Caki2 (cell line): ENCODE data around the gene RAB3GAP1. TPM values are rescaled to one million over a fixed set of nuclear protein-coding genes. Genes with fewer than 3 reads are reported as not detected.
"Not testable (repeated sequence)": the region's sequence is repeated elsewhere in the genome, so short reads cannot be mapped to it uniquely, and the experiment has no call there.

Source experiments
- DNase-seq: peaks from one replicate; pipeline ENCODE4 v3.0.0-alpha.2; 2015; ENCODE audit warnings: low read depth
- in situ Hi-C: cut with HindIII; loops from 2 replicates; pipeline ENCODE4 v1.10.0; 2016; ENCODE audit warnings: low sequenced_read_pairs, low pct_unique_long_range_greater_than_20kb, mixed read lengths
- total RNA-seq: library from RNA; depleted of rRNA; stranded (reverse); fragments of >200 nt; shearing (Covaris generic); gene quantifications from 2 replicates; pipeline ENCODE4 v1.2.3, GENCODE V29; 2014; ENCODE audit warnings: low replicate concordance; rRNA removed

RAB3GAP1 gene
- 14.0 and 18.4 TPM in 2 replicates for total RNA-seq

DNA sequence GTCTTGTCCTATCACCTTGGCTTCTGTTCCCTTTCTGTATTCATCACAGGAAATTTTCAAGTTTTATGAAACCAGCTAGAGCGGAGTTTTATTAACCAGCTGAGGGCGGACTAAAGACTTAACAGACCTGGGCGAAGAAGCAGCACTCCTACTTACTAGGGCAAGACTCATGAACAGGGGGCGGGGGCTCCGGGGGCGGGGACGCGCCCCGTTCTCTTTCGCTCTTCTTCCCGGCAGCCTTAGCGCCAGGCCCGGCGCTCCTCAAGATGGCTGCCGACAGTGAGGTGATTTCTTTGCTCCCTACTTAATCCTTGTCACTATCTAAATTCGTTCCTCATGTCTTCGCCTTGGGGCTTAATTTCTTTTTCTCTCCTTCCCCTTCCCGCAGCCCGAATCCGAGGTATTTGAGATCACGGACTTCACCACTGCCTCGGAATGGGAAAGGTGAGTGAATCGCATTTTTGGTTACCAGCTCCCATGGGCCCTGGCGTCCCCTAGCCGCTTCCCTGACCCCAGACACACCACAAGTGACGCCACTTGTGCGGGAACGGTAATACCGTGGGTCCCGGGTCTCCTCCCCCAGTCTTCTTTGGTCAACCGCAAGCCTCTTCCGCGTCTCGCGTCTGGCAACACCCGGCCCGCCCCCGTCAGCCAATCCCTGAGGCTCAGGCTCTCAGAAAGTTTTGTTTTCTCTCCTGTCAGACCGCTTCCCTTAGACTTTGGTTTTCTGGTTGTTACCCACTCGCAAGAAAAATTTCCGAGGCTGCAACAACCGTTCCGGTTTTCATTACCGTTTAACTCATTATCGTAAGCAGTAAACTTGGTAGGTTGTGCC lies at the start of gene RAB3GAP1:
TSS of gene RAB3GAP1 (plus strand) at position 251 of the 835 bp plus-strand sequence. CDS start at position 267, 16 bp downstream.
- in situ Hi-C loops, result no loop called here
- peak; percentile 66 for DNase-seq

DNA sequence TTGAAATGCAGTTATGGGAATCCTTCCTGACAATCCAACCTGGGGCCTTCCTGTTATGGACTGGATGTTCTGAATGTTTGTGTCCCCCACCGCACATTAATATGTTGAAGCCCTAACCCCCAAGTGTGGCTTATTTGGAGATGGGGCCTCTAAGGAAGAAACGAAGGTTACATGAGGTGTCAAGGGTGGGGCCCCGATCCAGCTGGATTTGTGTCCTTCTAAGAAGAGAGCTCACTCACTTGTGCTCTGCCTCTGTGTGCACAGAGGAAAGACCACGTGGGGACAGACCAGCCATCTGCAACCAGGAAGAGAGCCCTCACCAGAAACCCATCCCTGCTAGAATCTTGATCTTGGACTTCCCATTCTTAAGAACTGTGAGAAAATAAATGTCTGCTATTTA lies 49.3 kb upstream of the RAB3GAP1 start:
- in situ Hi-C loops, result no loop called here
- DNase-seq, result no peak

DNA sequence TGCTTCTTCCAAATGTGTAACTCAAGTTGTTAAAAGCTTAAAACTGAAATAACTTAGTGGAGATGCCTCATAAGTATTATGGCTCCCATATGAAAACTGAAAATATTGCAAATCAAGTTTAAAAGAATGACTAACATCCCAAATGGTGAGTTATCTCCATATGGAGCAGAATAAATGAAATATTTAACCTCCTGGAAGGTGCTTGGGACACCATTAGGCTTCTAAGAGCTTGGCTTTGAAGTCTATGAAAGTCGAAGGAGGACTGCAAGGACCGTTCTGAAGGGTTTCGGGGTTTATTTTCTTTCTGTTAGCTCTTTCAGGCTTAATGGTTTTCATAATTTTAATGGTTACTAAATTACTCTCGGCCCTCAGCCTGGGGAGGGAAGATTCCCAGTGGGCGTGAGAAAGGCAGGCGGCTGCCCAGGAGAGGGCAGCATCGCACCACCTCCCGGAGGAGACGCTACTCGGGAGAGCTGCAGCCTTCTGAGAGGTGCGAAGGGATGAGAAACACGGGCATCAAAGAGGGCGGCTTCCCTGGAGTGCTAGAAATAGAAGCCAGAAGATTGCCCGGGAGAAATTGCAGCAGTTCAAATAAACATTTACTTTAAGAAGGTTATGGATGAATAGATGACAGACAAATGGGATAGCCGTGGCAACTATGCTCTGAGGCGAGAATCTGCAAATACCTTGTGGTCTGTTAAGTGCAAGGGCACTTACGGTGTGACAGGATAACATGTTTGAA lies 47.9 kb upstream of the RAB3GAP1 start:
- in situ Hi-C loops, result no loop called here
- DNase-seq, result peak; percentile 58

DNA sequence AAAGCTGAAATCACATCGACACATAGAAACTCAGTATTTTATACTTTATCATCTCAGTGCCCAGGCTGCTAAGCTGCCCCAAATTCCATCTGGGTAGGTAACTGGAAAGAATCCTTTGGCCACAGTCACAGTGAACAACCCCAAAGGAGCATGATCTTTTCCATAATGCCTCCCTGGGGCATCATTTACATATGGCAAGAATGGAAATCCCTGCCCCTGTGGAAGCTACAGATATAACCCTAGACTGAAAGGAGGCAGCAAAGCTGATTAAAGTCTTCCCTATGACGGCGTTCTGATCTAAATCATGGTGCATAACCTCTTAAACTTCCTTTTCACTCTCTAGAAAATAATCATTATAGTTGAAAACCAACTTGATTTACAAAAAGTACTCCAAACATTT lies 46.3 kb upstream of the RAB3GAP1 start:
- in situ Hi-C loops, result no loop called here
- DNase-seq, result no peak

DNA sequence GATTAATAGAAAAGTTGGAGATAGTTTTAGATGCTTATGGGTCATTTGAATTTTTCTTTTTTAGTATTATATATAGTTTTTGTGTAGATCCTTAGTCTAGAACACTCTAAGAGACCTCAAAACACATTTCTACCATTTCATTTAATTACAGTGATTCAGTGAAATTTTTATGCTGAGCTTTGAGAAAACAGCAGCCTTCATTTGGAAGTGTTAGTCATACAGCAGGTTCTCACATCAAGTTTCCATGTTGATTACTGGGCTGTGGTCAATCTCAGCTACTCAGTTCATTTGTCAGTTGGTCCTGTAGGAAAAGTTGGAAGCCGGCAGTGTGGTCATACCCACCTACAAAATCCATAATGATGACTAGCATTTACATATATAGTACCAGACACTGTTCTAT lies 42.8 kb upstream of the RAB3GAP1 start:
- no peak for DNase-seq
- in situ Hi-C loops, result no loop called here

DNA sequence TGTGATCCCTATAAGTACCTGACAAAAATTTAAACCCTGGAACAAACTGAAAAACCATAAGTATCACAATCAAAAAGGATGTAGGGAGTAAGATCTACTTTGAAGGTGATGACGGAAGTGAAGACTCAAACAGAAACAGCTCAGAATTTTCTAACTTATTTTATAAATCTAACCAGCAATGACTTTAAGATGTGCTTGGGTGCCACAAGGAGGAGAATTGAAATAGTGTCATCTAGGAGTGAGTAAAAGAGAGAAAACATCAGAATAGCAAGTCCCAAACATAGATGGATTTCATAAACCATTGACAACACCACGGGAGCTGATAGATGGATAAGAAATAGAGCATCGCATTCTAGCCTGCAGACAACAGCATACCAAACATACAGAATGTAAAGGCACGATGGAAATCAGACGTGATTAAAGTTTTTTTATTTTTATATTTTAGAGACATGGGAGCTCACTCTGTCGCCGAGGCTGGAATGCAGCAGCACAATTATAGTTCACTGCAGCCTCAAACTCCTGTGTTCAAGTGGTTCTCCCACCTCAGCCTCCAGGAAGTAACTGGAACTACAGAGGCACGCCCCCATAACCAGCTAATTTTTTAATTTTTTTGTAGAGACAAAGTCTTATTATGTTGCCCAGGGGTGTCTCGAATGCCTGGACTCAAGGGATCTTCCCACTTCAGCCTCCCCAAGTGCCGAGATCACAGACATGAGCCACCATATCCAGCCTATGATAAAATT lies 41.7 kb upstream of the RAB3GAP1 start:
- DNase-seq, result no peak
- in situ Hi-C loops, result no loop called here

DNA sequence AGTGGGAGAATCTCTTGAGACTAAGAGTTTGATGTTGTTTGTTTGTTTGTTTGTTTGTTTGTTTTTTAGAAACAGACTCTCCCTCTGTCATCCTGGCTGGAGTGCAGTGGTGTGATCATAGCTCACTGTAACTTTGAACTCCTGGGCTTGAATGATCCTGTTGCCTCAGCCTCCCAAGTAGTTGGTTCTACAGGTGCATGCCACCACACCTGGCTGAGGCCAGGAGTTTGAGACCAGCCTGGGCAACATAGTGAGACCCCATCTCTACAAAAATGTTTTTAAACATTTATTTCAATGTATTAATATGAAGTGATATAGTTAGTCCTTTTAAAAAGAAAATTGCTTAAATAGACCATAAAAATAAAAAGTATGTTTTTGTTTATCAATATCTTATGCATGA lies 40.5 kb upstream of the RAB3GAP1 start:
- no peak for DNase-seq
- in situ Hi-C loops, result no loop called here

DNA sequence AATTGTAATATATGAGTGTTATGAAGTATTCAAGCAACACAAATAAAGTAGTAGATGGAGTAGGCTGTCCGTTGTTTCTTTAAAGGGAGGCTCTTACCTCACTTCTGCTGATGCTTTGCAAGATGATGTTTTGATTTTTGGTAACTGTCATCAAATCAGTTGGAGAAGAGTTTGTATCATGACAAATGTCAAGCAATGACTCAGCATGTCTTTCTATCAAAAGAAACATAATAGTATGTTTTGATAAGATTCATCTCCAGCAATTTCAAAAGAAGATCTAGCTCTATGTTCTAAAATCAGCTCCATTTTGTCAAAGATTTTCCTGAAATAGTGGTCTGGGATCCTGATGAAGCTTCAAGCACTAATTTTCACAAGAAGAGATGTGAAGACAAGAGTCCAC lies 30.5 kb upstream of the RAB3GAP1 start:
- in situ Hi-C loops, result no loop called here
- no peak for DNase-seq

DNA sequence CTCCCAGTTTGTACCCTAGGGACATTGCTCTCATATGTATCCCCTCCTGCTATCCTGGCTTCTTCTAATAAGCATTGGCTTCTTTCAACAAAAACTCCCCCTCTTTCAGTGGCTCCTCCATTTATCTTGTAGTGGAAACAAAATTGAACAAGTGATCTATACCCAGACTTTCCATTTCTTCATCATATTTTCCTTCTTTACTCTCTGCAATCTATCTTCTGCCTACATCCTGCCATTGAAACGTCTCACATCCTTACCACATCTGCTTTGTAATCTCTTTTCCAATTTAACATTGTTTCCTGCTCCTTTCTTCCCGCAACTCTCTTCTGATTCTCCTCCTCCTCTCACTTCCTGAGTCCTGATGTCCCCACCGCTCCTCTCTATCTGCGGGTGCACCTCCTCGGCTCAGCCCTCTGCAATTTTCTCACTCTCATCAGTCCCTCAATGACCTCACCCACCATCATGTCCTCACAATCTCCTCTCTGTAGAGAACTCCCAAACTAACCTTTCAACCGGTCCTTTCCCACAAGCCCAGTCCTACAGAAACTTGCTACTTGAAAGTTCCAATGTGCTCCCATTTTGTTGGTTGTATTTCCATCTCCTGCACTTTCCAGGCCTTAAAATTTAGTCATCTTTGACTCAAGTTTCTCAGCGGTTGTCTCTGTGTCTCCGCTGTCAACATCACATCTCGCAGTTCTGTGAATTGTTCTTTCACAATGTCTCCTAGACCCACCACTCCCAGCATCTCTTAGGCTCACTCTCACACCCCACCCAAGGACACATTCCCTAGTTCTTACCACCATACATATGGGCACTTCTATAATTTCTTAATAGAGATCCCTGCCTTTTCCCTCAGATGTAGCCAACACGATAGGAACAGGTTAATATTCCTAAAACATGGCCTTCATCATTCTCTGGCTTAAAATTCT lies 28.9 kb upstream of the RAB3GAP1 start:
- in situ Hi-C loops, result no loop called here
- DNase-seq, result no peak

DNA sequence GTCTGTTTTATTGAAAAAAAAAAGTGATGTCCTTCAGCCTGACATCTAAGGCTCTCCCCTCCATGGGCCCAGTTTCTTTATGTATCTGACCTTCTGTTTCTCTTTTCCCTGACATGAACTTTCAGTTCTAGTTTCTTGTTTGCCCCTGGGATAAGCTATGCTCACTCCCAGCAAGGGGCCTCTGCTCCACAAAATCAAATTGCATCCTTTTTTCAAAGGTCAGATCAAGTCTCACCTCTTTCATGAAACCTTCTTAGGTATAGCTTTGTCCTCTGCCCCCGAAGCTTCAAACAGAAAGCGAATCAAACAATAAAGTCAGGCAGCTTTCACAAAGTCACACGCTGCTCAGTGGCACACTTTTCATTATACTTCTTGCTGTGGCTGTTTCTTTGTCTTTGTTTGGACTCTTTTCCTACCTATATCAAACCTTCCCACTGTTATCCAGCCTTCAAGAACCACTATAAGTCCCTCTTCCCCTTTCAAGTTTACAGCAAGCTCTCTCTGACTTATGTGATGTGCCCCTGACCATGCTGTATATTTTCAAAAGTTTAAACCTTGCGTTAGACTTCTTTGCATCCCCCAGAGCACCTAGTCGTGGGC lies 28.1 kb upstream of the RAB3GAP1 start:
- in situ Hi-C loops, result no loop called here
- no peak for DNase-seq

DNA sequence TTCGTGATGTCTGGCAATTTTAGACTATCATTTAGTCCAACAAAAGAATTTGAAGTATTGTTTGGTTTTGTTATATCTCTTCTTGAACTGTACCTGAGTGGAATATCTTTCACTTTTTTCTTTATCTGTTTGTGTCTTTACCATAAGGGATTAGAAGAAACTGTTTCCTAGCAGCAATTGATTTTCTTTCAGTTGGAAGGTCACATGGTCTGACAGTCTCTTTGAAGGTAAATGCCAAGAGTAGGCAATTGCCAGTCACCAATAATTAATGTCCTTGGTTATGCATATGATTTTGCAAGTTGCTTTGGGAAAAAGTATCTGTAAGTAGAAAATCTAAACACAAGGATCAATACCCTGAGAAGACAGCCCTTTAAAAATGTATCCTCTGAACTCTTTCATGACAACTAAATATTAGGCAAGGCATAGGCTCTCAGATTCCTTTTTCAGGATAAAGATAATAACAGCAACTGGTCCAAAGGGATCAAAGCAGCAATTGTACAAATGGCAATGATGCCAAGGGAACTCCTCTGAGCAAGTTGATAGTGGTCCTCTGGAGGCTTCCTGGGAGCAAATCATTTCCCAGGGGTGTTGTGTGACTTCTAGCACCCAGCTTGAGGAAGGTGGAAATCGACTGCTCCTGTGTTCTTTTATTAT lies 22.5 kb upstream of the RAB3GAP1 start:
- DNase-seq, result no peak
- in situ Hi-C loops, result no loop called here

DNA sequence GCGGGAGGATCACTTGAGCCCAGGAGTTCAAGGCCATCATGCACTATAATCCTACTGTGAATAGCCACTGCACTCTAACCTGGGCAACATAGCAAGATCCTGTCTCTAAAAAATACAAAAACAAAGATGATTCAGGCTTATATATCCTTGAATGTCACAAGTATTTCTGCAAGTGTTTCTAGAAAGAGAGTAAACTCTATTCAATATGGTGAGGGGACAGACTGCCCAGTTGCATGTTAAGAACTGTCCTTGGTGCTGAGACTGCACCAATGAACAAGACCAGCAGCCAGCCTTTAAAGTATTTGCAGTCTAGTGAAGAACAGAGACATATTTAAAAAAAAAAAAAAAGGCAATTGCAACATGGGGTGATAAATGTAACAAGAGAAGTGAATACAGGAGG lies 21.3 kb upstream of the RAB3GAP1 start:
- in situ Hi-C loops, result no loop called here
- DNase-seq, result peak; percentile 23

DNA sequence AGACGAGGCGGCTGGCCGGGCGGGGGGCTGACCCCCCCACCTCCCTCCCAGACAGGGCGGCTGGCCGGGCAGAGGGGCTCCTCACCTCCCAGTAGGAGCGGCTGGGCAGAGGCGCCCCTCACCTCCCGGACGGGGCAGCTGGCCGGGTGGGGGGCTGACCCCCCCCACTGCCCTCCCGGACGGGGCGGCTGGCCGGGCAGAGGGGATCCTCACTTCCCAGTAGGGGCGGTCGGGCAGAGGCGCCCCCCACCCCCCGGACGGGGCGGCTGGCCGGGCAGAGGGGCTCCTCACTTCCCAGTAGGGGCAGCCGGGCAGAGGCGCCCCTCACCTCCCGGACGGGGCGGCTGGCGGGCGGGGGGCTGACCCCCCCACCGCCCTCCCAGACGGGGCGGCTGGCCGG lies 18.9 kb upstream of the RAB3GAP1 start:
- in situ Hi-C loops, DNase-seq: not testable (repeated sequence)

DNA sequence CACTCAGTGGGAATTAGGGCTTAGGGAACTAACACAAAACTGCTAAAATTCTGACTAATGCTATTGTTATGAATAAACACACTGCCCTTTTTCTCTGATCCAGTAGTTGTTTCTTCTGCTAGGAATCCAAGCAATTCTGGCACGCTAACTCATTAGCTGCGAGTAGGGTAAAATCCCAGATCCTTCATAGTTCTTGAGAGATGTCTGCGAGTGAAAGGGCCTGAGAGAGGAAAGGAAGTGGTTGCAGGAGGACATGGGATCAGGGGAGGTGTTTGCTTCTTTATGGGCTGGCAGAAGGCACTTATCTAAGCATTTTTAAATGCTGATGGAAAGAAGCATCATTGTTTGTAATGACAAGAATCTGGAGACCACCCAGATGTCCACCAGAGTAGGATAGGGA lies 14.3 kb upstream of the RAB3GAP1 start:
- no peak for DNase-seq
- in situ Hi-C loops, result no loop called here

DNA sequence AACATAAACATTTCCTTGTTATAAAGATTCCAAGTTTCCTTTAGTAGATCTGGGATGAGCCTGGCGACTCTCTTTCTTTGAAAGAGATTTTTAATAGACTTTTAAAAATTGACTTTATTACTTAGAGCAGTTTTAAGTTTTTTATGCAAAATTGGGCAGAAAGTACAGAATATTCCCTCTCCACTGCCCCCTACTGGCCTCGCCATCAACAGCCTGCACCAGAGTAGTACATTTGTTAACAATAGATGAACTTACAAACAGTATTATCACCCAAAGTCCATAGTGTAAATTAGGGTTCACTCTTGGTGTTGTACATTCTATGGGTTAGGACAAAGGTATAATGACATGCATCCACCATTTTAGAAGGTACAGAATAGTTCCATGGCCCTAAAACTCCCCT lies 8.7 kb upstream of the RAB3GAP1 start:
- no peak for DNase-seq
- in situ Hi-C loops, result no loop called here

DNA sequence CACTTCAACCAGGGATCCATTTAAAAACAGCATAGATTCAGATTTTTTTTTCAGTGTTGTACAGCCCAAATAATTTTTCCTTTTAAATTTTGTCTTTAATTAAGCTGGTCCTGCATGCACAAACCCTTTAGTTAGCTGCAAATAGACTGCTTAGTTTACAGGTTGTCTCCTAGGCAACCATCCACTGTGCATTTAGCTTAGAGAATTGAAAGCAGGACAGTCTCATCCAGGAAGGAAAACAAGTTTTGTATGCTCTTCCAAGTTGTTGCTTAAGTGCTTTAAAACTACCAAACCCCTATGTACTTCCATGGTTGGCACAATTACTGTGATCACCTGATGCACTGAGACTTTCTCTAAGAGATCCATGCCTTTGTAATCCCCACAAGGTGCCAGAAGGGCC lies 4.8 kb upstream of the RAB3GAP1 start, which contains the start of gene MAP3K19:
TSS of gene MAP3K19 (minus strand) at position 148 of the 400 bp plus-strand sequence. CDS start 22,800 bp downstream, outside the sequence.
- DNase-seq, result no peak
- in situ Hi-C loops, result no loop called here

DNA sequence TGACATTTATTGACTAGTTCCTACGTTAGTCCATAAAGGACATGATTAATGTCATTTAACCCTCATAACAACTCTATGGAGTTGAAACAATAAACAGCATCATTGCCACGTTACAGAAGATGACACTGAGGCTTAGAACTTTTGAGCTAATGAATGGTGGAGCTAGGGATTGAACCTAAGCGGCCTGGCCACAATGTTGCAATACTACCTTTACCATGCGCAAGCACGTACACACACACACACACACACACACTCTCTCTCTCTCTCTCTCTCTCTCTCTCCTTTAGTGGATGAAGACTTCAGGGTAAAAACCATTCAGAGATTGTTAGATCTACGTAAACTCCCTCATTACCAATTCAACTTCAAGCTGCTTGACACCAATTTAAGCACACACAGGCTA lies 4.0 kb upstream of the RAB3GAP1 start:
- in situ Hi-C loops, result no loop called here
- DNase-seq, result no peak
